H1 (cell line): ENCODE results near the gene MACROD1. TPM values are rescaled to one million over a fixed set of nuclear protein-coding genes. Genes with fewer than 3 reads are reported as not detected.

Experiments
- SIN3A ChIP-seq, 2 experiments: IDR thresholded peaks in 1 of 2; conservative IDR thresholded peaks in 1 of 2; 2 replicates each; pipeline ENCODE4 v1.6.1; 2011 to 2012; ENCODE audit warnings: low read length in 2 of 2, improper control_type of control experiment in 1 of 2, low read depth in 1 of 2, mild to moderate bottlenecking in 1 of 2
- YY1 ChIP-seq: IDR thresholded peaks from 2 replicates; pipeline ENCODE4 v1.6.1; 2011; ENCODE audit warnings: low read depth, mild to moderate bottlenecking, low read length
- polyA plus RNA-seq, 7 experiments: library from polyadenylated mRNA; depleted of rRNA in 3 of 7; stranded (reverse) in 5 of 7; unstranded in 2 of 7; fragments of >200 nt in 5 of 7; fragments of 200-250 nt in 2 of 7; gene quantifications; 1 replicate in 5 of 7; 2 replicates in 1 of 7; 4 replicates in 1 of 7; pipeline versions ENCODE4 v1.2.1 to v1.2.3, GENCODE V29; 2011 to 2013; ENCODE audit warnings: missing spikeins in 2 of 7, mixed read lengths in 2 of 7
- total RNA-seq: library from RNA; stranded (reverse); fragmentation: NEBNext Ultra II Directional; extraction: Animal tissue kit (Norgen Biotek cat#: 25700); gene quantifications from 2 replicates; pipeline ENCODE4 v1.2.1, GENCODE V29; 2021
- TF ChIP-seq, protein P1 (sequence below): fragments of 300-600 bp; sonication (generic); IDR thresholded peaks from 2 replicates; pipeline ENCODE4 v1.7.1; 2012; ENCODE audit warnings: low read length, moderate library complexity, mild to moderate bottlenecking, inconsistent platforms; ENCODE audit not compliant: insufficient replicate concordance
- TF ChIP-seq, protein P2 (sequence below): IDR thresholded peaks from 2 replicates; pipeline ENCODE4 v1.6.1; 2012; ENCODE audit warnings: inconsistent platforms

The MACROD1 gene
- total and polyA plus RNA-seq, 2 of the 8 experiments (the other 6 are each of a cell fraction or from before 2014, with no cell fraction given) = 19.5 to 34.1 TPM

DNA sequence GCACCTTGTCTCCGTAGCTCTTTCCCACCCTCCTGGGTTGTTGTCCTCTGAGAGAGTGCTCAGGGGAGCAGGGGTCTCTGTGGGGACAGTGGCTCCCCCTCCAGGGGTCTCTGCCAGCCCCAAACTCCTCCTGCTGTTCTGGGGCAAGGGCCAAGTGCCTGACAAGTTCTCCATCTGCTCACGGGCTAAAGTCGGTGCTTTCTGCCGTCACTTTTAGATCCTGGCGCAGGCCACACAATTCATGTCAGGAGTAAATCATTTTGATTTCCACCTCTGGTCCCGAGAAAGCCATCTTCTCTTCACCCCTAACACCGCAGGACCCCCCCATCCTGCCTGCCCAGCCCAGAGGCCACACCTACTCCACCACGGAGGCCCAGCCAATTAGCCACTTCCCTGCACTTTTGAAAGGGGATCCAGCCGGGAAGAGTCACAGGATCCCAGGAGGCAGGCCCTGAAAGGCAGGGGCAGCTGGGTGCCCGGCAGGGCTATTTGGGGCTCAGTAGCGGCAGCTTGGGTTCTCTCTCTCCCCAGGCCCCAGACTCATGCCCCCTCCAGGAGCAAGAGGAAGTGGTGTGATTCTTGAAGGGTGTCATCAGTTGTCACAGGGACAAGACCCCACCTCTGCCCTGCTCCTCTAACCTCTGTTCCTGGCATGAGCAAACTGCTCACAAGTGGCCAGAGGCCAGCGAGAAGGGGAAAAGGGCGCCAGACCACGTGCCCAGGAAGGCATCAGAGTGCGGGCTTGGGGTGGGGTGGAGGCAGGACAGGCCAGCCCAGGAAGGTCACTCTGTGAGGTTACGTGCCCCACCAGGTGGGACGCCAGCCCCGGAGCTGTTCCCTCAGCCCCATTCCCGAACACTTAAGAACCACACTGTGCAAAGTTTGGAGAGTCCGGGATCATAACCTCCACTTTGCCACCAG, 1.3 kb downstream of the MACROD1 start (continued):
- TF ChIP-seq, protein P1, sequence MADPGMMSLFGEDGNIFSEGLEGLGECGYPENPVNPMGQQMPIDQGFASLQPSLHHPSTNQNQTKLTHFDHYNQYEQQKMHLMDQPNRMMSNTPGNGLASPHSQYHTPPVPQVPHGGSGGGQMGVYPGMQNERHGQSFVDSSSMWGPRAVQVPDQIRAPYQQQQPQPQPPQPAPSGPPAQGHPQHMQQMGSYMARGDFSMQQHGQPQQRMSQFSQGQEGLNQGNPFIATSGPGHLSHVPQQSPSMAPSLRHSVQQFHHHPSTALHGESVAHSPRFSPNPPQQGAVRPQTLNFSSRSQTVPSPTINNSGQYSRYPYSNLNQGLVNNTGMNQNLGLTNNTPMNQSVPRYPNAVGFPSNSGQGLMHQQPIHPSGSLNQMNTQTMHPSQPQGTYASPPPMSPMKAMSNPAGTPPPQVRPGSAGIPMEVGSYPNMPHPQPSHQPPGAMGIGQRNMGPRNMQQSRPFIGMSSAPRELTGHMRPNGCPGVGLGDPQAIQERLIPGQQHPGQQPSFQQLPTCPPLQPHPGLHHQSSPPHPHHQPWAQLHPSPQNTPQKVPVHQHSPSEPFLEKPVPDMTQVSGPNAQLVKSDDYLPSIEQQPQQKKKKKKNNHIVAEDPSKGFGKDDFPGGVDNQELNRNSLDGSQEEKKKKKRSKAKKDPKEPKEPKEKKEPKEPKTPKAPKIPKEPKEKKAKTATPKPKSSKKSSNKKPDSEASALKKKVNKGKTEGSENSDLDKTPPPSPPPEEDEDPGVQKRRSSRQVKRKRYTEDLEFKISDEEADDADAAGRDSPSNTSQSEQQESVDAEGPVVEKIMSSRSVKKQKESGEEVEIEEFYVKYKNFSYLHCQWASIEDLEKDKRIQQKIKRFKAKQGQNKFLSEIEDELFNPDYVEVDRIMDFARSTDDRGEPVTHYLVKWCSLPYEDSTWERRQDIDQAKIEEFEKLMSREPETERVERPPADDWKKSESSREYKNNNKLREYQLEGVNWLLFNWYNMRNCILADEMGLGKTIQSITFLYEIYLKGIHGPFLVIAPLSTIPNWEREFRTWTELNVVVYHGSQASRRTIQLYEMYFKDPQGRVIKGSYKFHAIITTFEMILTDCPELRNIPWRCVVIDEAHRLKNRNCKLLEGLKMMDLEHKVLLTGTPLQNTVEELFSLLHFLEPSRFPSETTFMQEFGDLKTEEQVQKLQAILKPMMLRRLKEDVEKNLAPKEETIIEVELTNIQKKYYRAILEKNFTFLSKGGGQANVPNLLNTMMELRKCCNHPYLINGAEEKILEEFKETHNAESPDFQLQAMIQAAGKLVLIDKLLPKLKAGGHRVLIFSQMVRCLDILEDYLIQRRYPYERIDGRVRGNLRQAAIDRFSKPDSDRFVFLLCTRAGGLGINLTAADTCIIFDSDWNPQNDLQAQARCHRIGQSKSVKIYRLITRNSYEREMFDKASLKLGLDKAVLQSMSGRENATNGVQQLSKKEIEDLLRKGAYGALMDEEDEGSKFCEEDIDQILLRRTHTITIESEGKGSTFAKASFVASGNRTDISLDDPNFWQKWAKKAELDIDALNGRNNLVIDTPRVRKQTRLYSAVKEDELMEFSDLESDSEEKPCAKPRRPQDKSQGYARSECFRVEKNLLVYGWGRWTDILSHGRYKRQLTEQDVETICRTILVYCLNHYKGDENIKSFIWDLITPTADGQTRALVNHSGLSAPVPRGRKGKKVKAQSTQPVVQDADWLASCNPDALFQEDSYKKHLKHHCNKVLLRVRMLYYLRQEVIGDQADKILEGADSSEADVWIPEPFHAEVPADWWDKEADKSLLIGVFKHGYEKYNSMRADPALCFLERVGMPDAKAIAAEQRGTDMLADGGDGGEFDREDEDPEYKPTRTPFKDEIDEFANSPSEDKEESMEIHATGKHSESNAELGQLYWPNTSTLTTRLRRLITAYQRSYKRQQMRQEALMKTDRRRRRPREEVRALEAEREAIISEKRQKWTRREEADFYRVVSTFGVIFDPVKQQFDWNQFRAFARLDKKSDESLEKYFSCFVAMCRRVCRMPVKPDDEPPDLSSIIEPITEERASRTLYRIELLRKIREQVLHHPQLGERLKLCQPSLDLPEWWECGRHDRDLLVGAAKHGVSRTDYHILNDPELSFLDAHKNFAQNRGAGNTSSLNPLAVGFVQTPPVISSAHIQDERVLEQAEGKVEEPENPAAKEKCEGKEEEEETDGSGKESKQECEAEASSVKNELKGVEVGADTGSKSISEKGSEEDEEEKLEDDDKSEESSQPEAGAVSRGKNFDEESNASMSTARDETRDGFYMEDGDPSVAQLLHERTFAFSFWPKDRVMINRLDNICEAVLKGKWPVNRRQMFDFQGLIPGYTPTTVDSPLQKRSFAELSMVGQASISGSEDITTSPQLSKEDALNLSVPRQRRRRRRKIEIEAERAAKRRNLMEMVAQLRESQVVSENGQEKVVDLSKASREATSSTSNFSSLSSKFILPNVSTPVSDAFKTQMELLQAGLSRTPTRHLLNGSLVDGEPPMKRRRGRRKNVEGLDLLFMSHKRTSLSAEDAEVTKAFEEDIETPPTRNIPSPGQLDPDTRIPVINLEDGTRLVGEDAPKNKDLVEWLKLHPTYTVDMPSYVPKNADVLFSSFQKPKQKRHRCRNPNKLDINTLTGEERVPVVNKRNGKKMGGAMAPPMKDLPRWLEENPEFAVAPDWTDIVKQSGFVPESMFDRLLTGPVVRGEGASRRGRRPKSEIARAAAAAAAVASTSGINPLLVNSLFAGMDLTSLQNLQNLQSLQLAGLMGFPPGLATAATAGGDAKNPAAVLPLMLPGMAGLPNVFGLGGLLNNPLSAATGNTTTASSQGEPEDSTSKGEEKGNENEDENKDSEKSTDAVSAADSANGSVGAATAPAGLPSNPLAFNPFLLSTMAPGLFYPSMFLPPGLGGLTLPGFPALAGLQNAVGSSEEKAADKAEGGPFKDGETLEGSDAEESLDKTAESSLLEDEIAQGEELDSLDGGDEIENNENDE = no peak
- no peak for TF ChIP-seq YY1
- TF ChIP-seq, protein P2, sequence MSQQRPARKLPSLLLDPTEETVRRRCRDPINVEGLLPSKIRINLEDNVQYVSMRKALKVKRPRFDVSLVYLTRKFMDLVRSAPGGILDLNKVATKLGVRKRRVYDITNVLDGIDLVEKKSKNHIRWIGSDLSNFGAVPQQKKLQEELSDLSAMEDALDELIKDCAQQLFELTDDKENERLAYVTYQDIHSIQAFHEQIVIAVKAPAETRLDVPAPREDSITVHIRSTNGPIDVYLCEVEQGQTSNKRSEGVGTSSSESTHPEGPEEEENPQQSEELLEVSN = peak; percentile 56; the same call in 1 of the 2 replicates
- TF ChIP-seq SIN3A (conservative IDR thresholded peaks at IDR 0.05 in 1 of 2, IDR thresholded peaks at IDR 0.05 in 1 of 2; ENCODE audit: low read depth in 1 of 2, low read length in 2 of 2) = 0 out of 4 replicates have a peak, but pooled peaks of 1 of the 2 experiments have one; percentile 40
